ENCODE measurements around the gene IFNK.

IFNK gene

GRCh38 chr9:27536168-27536567, 12.1 kb downstream of the IFNK start:
- H3K9ac ChIP-seq (ENCODE audit: low read length in 5 of 5), result no peak overlapping the region
- peaks cover 0 to 9% (median 6%) of the 10 kb centered on the region in 5 donors for H3K36me3 ChIP-seq (ENCODE audit: control insufficient read depth in 5 of 5, insufficient read depth in 5 of 5, low read length in 5 of 5)
- H3K4me3 ChIP-seq (ENCODE audit: low read depth in 1 of 5, low read length in 5 of 5), result no peak overlapping the region
- H3K9me3 ChIP-seq (ENCODE audit: control insufficient read depth in 5 of 5, low read length in 5 of 5), result no peaks in the 10 kb centered on the region
- H3K4me1 ChIP-seq (ENCODE audit: control insufficient read depth in 5 of 5, insufficient read depth in 5 of 5, low read length in 5 of 5), result peaks cover 0 to 18% (median 13%) of the 10 kb centered on the region in 5 donors
- no peaks in the 10 kb centered on the region for H3K27me3 ChIP-seq (ENCODE audit: control insufficient read depth in 5 of 5, insufficient read depth in 4 of 5, low read length in 5 of 5)
- no peak overlapping the region for H3K27ac ChIP-seq (ENCODE audit: low read depth, low read length)

GRCh38 chr9:27537027-27537435, 12.9 kb downstream of the IFNK start:
- no peaks in the 10 kb centered on the region for H3K27me3 ChIP-seq (ENCODE audit: control insufficient read depth in 5 of 5, insufficient read depth in 4 of 5, low read length in 5 of 5)
- peaks cover 0 to 18% (median 13%) of the 10 kb centered on the region in 5 donors for H3K4me1 ChIP-seq (ENCODE audit: control insufficient read depth in 5 of 5, insufficient read depth in 5 of 5, low read length in 5 of 5)
- H3K9me3 ChIP-seq (ENCODE audit: control insufficient read depth in 5 of 5, low read length in 5 of 5), result no peaks in the 10 kb centered on the region
- peaks cover 0 to 9% (median 6%) of the 10 kb centered on the region in 5 donors for H3K36me3 ChIP-seq (ENCODE audit: control insufficient read depth in 5 of 5, insufficient read depth in 5 of 5, low read length in 5 of 5)
- no peak overlapping the region for H3K27ac ChIP-seq (ENCODE audit: low read depth, low read length)
- H3K4me3 ChIP-seq (ENCODE audit: low read depth in 1 of 5, low read length in 5 of 5), result no peak overlapping the region
- H3K9ac ChIP-seq (ENCODE audit: low read length in 5 of 5), result no peak overlapping the region

- peaks cover 0 to 9% (median 6%) of the 10 kb centered on the region in 5 donors for H3K36me3 ChIP-seq (ENCODE audit: control insufficient read depth in 5 of 5, insufficient read depth in 5 of 5, low read length in 5 of 5)
- no peak overlapping the region for H3K4me3 ChIP-seq (ENCODE audit: low read depth in 1 of 5, low read length in 5 of 5)
- H3K9ac ChIP-seq (ENCODE audit: low read length in 5 of 5), result no peak overlapping the region
- H3K27me3 ChIP-seq (ENCODE audit: control insufficient read depth in 5 of 5, insufficient read depth in 4 of 5, low read length in 5 of 5), result no peaks in the 10 kb centered on the region
- H3K9me3 ChIP-seq (ENCODE audit: control insufficient read depth in 5 of 5, low read length in 5 of 5), result no peaks in the 10 kb centered on the region
- H3K27ac ChIP-seq (ENCODE audit: low read depth, low read length), result no peak overlapping the region
- H3K4me1 ChIP-seq (ENCODE audit: control insufficient read depth in 5 of 5, insufficient read depth in 5 of 5, low read length in 5 of 5), result peaks cover 0 to 18% (median 13%) of the 10 kb centered on the region in 5 donors
These were observed 13.7 kb downstream of the IFNK start for GRCh38 chr9:27537756-27538155.

GRCh38 chr9:27538647-27539046, 14.6 kb downstream of the IFNK start:
- Histone ChIP-seq H3K4me3 (ENCODE audit: low read depth in 1 of 5, low read length in 5 of 5) (no peak overlapping the region), H3K27me3 (ENCODE audit: control insufficient read depth in 5 of 5, insufficient read depth in 4 of 5, low read length in 5 of 5) (no peaks in the 10 kb centered on the region), H3K9ac (ENCODE audit: low read length in 5 of 5) (no peak overlapping the region), H3K9me3 (ENCODE audit: control insufficient read depth in 5 of 5, low read length in 5 of 5) (no peaks in the 10 kb centered on the region), H3K4me1 (ENCODE audit: control insufficient read depth in 5 of 5, insufficient read depth in 5 of 5, low read length in 5 of 5) (peaks cover 0 to 18% (median 13%) of the 10 kb centered on the region in 5 donors), H3K27ac (ENCODE audit: low read depth, low read length) (no peak overlapping the region), H3K36me3 (ENCODE audit: control insufficient read depth in 5 of 5, insufficient read depth in 5 of 5, low read length in 5 of 5) (peaks cover 0 to 9% (median 6%) of the 10 kb centered on the region in 5 donors)

GRCh38 chr9:27539479-27540441, 15.7 kb downstream of the IFNK start:
- Histone ChIP-seq H3K4me3 (ENCODE audit: low read depth in 1 of 5, low read length in 5 of 5) (no peak overlapping the region), H3K36me3 (ENCODE audit: control insufficient read depth in 5 of 5, insufficient read depth in 5 of 5, low read length in 5 of 5) (peaks cover 0 to 9% (median 6%) of the 10 kb centered on the region in 5 donors), H3K27ac (ENCODE audit: low read depth, low read length) (peak overlapping the region; percentile 56), H3K27me3 (ENCODE audit: control insufficient read depth in 5 of 5, insufficient read depth in 4 of 5, low read length in 5 of 5) (no peaks in the 10 kb centered on the region), H3K4me1 (ENCODE audit: control insufficient read depth in 5 of 5, insufficient read depth in 5 of 5, low read length in 5 of 5) (peaks cover 0 to 18% (median 11%) of the 10 kb centered on the region in 5 donors), H3K9me3 (ENCODE audit: control insufficient read depth in 5 of 5, low read length in 5 of 5) (no peaks in the 10 kb centered on the region), H3K9ac (ENCODE audit: low read length in 5 of 5) (no peak overlapping the region)

- Histone ChIP-seq H3K9me3 (ENCODE audit: control insufficient read depth in 5 of 5, low read length in 5 of 5) (no peaks in the 10 kb centered on the region), H3K4me1 (ENCODE audit: control insufficient read depth in 5 of 5, insufficient read depth in 5 of 5, low read length in 5 of 5) (peaks cover 0 to 18% (median 11%) of the 10 kb centered on the region in 5 donors), H3K36me3 (ENCODE audit: control insufficient read depth in 5 of 5, insufficient read depth in 5 of 5, low read length in 5 of 5) (peaks cover 0 to 12% (median 6%) of the 10 kb centered on the region in 5 donors), H3K9ac (ENCODE audit: low read length in 5 of 5) (no peak overlapping the region), H3K4me3 (ENCODE audit: low read depth in 1 of 5, low read length in 5 of 5) (no peak overlapping the region), H3K27me3 (ENCODE audit: control insufficient read depth in 5 of 5, insufficient read depth in 4 of 5, low read length in 5 of 5) (no peaks in the 10 kb centered on the region), H3K27ac (ENCODE audit: low read depth, low read length) (no peak overlapping the region)
These were observed 16.4 kb downstream of the IFNK start for GRCh38 chr9:27540502-27540901.

- H3K4me1 ChIP-seq (ENCODE audit: control insufficient read depth in 5 of 5, insufficient read depth in 5 of 5, low read length in 5 of 5), result peaks cover 0 to 18% (median 11%) of the 10 kb centered on the region in 5 donors
- H3K27ac ChIP-seq (ENCODE audit: low read depth, low read length), result no peak overlapping the region
- H3K9ac ChIP-seq (ENCODE audit: low read length in 5 of 5), result no peak overlapping the region
- no peak overlapping the region for H3K4me3 ChIP-seq (ENCODE audit: low read depth in 1 of 5, low read length in 5 of 5)
- H3K9me3 ChIP-seq (ENCODE audit: control insufficient read depth in 5 of 5, low read length in 5 of 5), result no peaks in the 10 kb centered on the region
- no peaks in the 10 kb centered on the region for H3K27me3 ChIP-seq (ENCODE audit: control insufficient read depth in 5 of 5, insufficient read depth in 4 of 5, low read length in 5 of 5)
- H3K36me3 ChIP-seq (ENCODE audit: control insufficient read depth in 5 of 5, insufficient read depth in 5 of 5, low read length in 5 of 5), result peaks cover 0 to 8% (median 0%) of the 10 kb centered on the region in 5 donors
These were observed 17.6 kb downstream of the IFNK start for GRCh38 chr9:27541740-27542139.

- Histone ChIP-seq H3K9ac (ENCODE audit: low read length in 5 of 5) (no peak overlapping the region), H3K27me3 (ENCODE audit: control insufficient read depth in 5 of 5, insufficient read depth in 4 of 5, low read length in 5 of 5) (no peaks in the 10 kb centered on the region), H3K27ac (ENCODE audit: low read depth, low read length) (no peak overlapping the region), H3K4me3 (ENCODE audit: low read depth in 1 of 5, low read length in 5 of 5) (no peak overlapping the region), H3K36me3 (ENCODE audit: control insufficient read depth in 5 of 5, insufficient read depth in 5 of 5, low read length in 5 of 5) (peaks cover 0 to 10% (median 2%) of the 10 kb centered on the region in 5 donors), H3K4me1 (ENCODE audit: control insufficient read depth in 5 of 5, insufficient read depth in 5 of 5, low read length in 5 of 5) (peaks cover 0 to 18% (median 11%) of the 10 kb centered on the region in 5 donors), H3K9me3 (ENCODE audit: control insufficient read depth in 5 of 5, low read length in 5 of 5) (no peaks in the 10 kb centered on the region)
These were observed 18.4 kb downstream of the IFNK start for GRCh38 chr9:27542508-27542907.

GRCh38 chr9:27545471-27545870, 21.4 kb downstream of the IFNK start:
- no peaks in the 10 kb centered on the region for H3K27me3 ChIP-seq (ENCODE audit: control insufficient read depth in 5 of 5, insufficient read depth in 4 of 5, low read length in 5 of 5)
- no peak overlapping the region for H3K27ac ChIP-seq (ENCODE audit: low read depth, low read length)
- H3K9ac ChIP-seq (ENCODE audit: low read length in 5 of 5), result no peak overlapping the region
- H3K4me1 ChIP-seq (ENCODE audit: control insufficient read depth in 5 of 5, insufficient read depth in 5 of 5, low read length in 5 of 5), result peaks cover 0 to 5% (median 0%) of the 10 kb centered on the region in 5 donors
- no peaks in the 10 kb centered on the region for H3K9me3 ChIP-seq (ENCODE audit: control insufficient read depth in 5 of 5, low read length in 5 of 5)
- peaks cover 2 to 24% (median 14%) of the 10 kb centered on the region in 5 donors for H3K36me3 ChIP-seq (ENCODE audit: control insufficient read depth in 5 of 5, insufficient read depth in 5 of 5, low read length in 5 of 5)
- H3K4me3 ChIP-seq (ENCODE audit: low read depth in 1 of 5, low read length in 5 of 5), result no peak overlapping the region

GRCh38 chr9:27548055-27548741, 24.1 kb downstream of the IFNK start:
- Histone ChIP-seq H3K27ac (ENCODE audit: low read depth, low read length) (no peak overlapping the region), H3K9ac (ENCODE audit: low read length in 5 of 5) (no peak overlapping the region)

More at GRCh38 chr9:27548055-27548741, 24.1 kb downstream of the IFNK start:
- Histone ChIP-seq H3K27me3 (ENCODE audit: control insufficient read depth in 5 of 5, insufficient read depth in 4 of 5, low read length in 5 of 5) (no peaks in the 10 kb centered on the region), H3K4me3 (ENCODE audit: low read depth in 1 of 5, low read length in 5 of 5) (no peak overlapping the region), H3K9me3 (ENCODE audit: control insufficient read depth in 5 of 5, low read length in 5 of 5) (no peaks in the 10 kb centered on the region), H3K36me3 (ENCODE audit: control insufficient read depth in 5 of 5, insufficient read depth in 5 of 5, low read length in 5 of 5) (peaks cover 2 to 42% (median 23%) of the 10 kb centered on the region in 5 donors), H3K4me1 (ENCODE audit: control insufficient read depth in 5 of 5, insufficient read depth in 5 of 5, low read length in 5 of 5) (no peaks in the 10 kb centered on the region)

All from subcutaneous abdominal adipose tissue (tissue), 5 donors.